HepG2 (cell line): ENCODE data around the gene MYORG. TPM values are rescaled to one million over a fixed set of nuclear protein-coding genes. Genes with fewer than 3 reads are reported as not detected.

Source experiments
- ARID5B ChIP-seq: IDR thresholded peaks from 2 replicates; pipeline ENCODE4 v1.4.0; 2020; ENCODE audit warnings: mild to moderate bottlenecking, missing genetic modification reagents
- ATM ChIP-seq: fragments of 450-650 bp; IDR thresholded peaks from 2 replicates; pipeline ENCODE4 v1.7.1; 2017; ENCODE audit warnings: mild to moderate bottlenecking, borderline replicate concordance
- IKZF4 ChIP-seq: sonication (generic); formaldehyde crosslinking; IDR thresholded peaks from 2 replicates; pipeline ENCODE4 v1.5.1; 2020; ENCODE audit warnings: borderline replicate concordance, mild to moderate bottlenecking, low read depth, missing genetic modification reagents; ENCODE audit errors: not compliant biosample characterization
- MTF1 ChIP-seq: sonication (generic); formaldehyde crosslinking; IDR thresholded peaks from 2 replicates; pipeline ENCODE4 v1.5.0; 2020; ENCODE audit warnings: missing genetic modification reagents
- NCOR1 ChIP-seq: fragments of 200-600 bp; sonication (generic); IDR thresholded peaks from 2 replicates; pipeline ENCODE4 v1.7.0; 2017; ENCODE audit warnings: antibody characterized with exemption, low read length, borderline replicate concordance
- NFE2L1 ChIP-seq: sonication (generic); formaldehyde crosslinking; IDR thresholded peaks from 2 replicates; pipeline ENCODE4 v1.4.0; 2020; ENCODE audit warnings: missing genetic modification reagents, mild to moderate bottlenecking, borderline replicate concordance
- RFXANK ChIP-seq: IDR thresholded peaks from 2 replicates; pipeline ENCODE4 v1.6.1; 2016
- SOX13 ChIP-seq, 3 experiments: fragments of 450-650 bp in 1 of 3; sonication (generic) in 1 of 3; formaldehyde crosslinking in 1 of 3; IDR thresholded peaks in 2 of 3; conservative IDR thresholded peaks in 1 of 3; 2 replicates each; pipeline versions ENCODE4 v1.5.0 to v1.6.1; 2016 to 2020; ENCODE audit warnings: antibody characterized with exemption in 1 of 3, mild to moderate bottlenecking in 1 of 3, missing compliant biosample characterization in 1 of 3, missing genetic modification reagents in 1 of 3, moderate library complexity in 1 of 3
- STAG1 ChIP-seq: sonication (generic); formaldehyde crosslinking; IDR thresholded peaks from 2 replicates; pipeline ENCODE4 v1.4.0; 2020; ENCODE audit warnings: missing genetic modification reagents
- ZNF121 ChIP-seq: sonication (generic); formaldehyde crosslinking; IDR thresholded peaks from 2 replicates; pipeline ENCODE4 v1.5.0; 2020; ENCODE audit warnings: mild to moderate bottlenecking, missing genetic modification reagents
- ZNF468 ChIP-seq: sonication (generic); formaldehyde crosslinking; IDR thresholded peaks from 2 replicates; pipeline ENCODE4 v1.8.0; 2022; ENCODE audit warnings: mild to moderate bottlenecking, moderate library complexity, missing genetic modification reagents
- ZNF562 ChIP-seq: sonication (generic); formaldehyde crosslinking; IDR thresholded peaks from 2 replicates; pipeline ENCODE4 v1.8.0; 2022; ENCODE audit warnings: missing genetic modification reagents, borderline replicate concordance
- ZNF773 ChIP-seq: sonication (generic); formaldehyde crosslinking; IDR thresholded peaks from 2 replicates; pipeline ENCODE4 v1.4.0; 2020; ENCODE audit warnings: missing genetic modification reagents, borderline replicate concordance
- ZSCAN5A ChIP-seq: sonication (generic); formaldehyde crosslinking; IDR thresholded peaks from 2 replicates; pipeline ENCODE4 v1.8.0; 2022; ENCODE audit warnings: mild to moderate bottlenecking, missing genetic modification reagents, borderline replicate concordance
- polyA plus RNA-seq, 8 experiments: library from polyadenylated mRNA; depleted of rRNA in 3 of 8; stranded (reverse) in 7 of 8; unstranded in 1 of 8; fragments of >200 nt; fragmentation: Illumina TruSeq in 4 of 8; extraction: Trizol in 4 of 8; gene quantifications; 2 replicates each; pipeline versions ENCODE4 v1.2.1 to v1.2.3, GENCODE V29; 2011 to 2016; ENCODE audit warnings: low read depth in 4 of 8, missing spikeins in 1 of 8, mixed read lengths in 1 of 8; ENCODE audit not compliant: insufficient read depth in 1 of 8
- total RNA-seq, 5 experiments: library from RNA; depleted of rRNA; stranded (reverse); fragments of >200 nt; fragmentation: Illumina TruSeq; extraction: Trizol; gene quantifications; 2 replicates each; pipeline ENCODE4 v1.2.3, GENCODE V29; 2016; ENCODE audit warnings: low read depth in 1 of 5
- TF ChIP-seq, protein P1 (sequence below): sonication (generic); formaldehyde crosslinking; IDR thresholded peaks from 2 replicates; pipeline ENCODE4 v1.4.0; 2020; ENCODE audit warnings: mild to moderate bottlenecking, missing genetic modification reagents, borderline replicate concordance

Gene MYORG
- total and polyA plus RNA-seq, 2 of the 13 experiments (the other 11 are each of a cell fraction or from before 2014, with no cell fraction given), result 11.1 to 22.4 TPM

- TF ChIP-seq IKZF4 (no peak), ATM (no peak), RFXANK (CRISPR knock-in tag) (no peak), MTF1 (no peak), ZNF562 (CRISPR knock-in tag) (no peak), NFE2L1 (CRISPR knock-in tag) (no peak), ZNF773 (no peak), NCOR1 (no peak; the same call in 1 of the 2 replicates), ZNF468 (no peak), ARID5B (CRISPR knock-in tag) (peak; percentile 9; the same call in 1 of the 2 replicates), STAG1 (CRISPR knock-in tag) (no peak), ZSCAN5A (CRISPR knock-in tag) (no peak), SOX13 (IDR thresholded peaks at IDR 0.05) (no peak), SOX13 (CRISPR knock-in tag; conservative IDR thresholded peaks at IDR 0.05 in 1 of 2, IDR thresholded peaks at IDR 0.05 in 1 of 2) (peak in 1 of 2 experiments; percentile 84; a peak in 2 of 4 replicates), ZNF121 (no peak)
- TF ChIP-seq, protein P1, sequence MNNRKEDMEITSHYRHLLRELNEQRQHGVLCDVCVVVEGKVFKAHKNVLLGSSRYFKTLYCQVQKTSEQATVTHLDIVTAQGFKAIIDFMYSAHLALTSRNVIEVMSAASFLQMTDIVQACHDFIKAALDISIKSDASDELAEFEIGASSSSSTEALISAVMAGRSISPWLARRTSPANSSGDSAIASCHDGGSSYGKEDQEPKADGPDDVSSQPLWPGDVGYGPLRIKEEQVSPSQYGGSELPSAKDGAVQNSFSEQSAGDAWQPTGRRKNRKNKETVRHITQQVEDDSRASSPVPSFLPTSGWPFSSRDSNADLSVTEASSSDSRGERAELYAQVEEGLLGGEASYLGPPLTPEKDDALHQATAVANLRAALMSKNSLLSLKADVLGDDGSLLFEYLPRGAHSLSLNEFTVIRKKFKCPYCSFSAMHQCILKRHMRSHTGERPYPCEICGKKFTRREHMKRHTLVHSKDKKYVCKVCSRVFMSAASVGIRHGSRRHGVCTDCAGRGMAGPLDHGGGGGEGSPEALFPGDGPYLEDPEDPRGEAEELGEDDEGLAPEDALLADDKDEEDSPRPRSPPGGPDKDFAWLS (CRISPR knock-in tag), result no peak
Measured at GRCh38 chr9:34334337-34334824, 42.3 kb downstream of the MYORG start (continued).
